ENCODE results near the gene SOHLH2.
A peak's percentile ranks its signal among the peaks of the same experiment; 100 is the strongest.

SOHLH2 gene

GRCh38 chr13:36193151-36193855 lies 21.1 kb downstream of the SOHLH2 start:
- DNase-seq (ENCODE audit: low read depth): peak; percentile 50
- no peak overlapping the region for H3K4me3 ChIP-seq (ENCODE audit: low read length)
- no peak for TF ChIP-seq CTCF (IDR thresholded peaks at IDR 0.05; ENCODE audit: insufficient read depth, low read depth, low read length, missing control alignments)

GRCh38 chr13:36192166-36192565 lies 22.2 kb downstream of the SOHLH2 start:
- DNase-seq (ENCODE audit: low read depth): no peak
- no peak for TF ChIP-seq CTCF (IDR thresholded peaks at IDR 0.05; ENCODE audit: insufficient read depth, low read depth, low read length, missing control alignments)
- no peak overlapping the region for H3K4me3 ChIP-seq (ENCODE audit: low read length)

- no peak for TF ChIP-seq CTCF (IDR thresholded peaks at IDR 0.05; ENCODE audit: insufficient read depth, low read depth, low read length, missing control alignments)
- DNase-seq (ENCODE audit: low read depth): no peak
- H3K4me3 ChIP-seq (ENCODE audit: low read length): no peak overlapping the region
These were observed 23.6 kb downstream of the SOHLH2 start for GRCh38 chr13:36190771-36191170.

GRCh38 chr13:36188441-36188840 lies 25.9 kb downstream of the SOHLH2 start:
- no peak for TF ChIP-seq CTCF (IDR thresholded peaks at IDR 0.05; ENCODE audit: insufficient read depth, low read depth, low read length, missing control alignments)
- no peak overlapping the region for H3K4me3 ChIP-seq (ENCODE audit: low read length)
- DNase-seq (ENCODE audit: low read depth): no peak

- no peak overlapping the region for H3K4me3 ChIP-seq (ENCODE audit: low read length)
- no peak for DNase-seq (ENCODE audit: low read depth)
- no peak for TF ChIP-seq CTCF (IDR thresholded peaks at IDR 0.05; ENCODE audit: insufficient read depth, low read depth, low read length, missing control alignments)
These were observed 30.5 kb downstream of the SOHLH2 start for GRCh38 chr13:36183901-36184300.

- TF ChIP-seq CTCF (IDR thresholded peaks at IDR 0.05; ENCODE audit: insufficient read depth, low read depth, low read length, missing control alignments): no peak
- DNase-seq (ENCODE audit: low read depth): no peak
These were observed 38.7 kb downstream of the SOHLH2 start for GRCh38 chr13:36175621-36176020.

GRCh38 chr13:36174923-36175322 lies 39.4 kb downstream of the SOHLH2 start:
- TF ChIP-seq CTCF (IDR thresholded peaks at IDR 0.05; ENCODE audit: insufficient read depth, low read depth, low read length, missing control alignments): no peak
- DNase-seq (ENCODE audit: low read depth): no peak
- no peak overlapping the region for H3K4me3 ChIP-seq (ENCODE audit: low read length)

More at GRCh38 chr13:36175621-36176020, 38.7 kb downstream of the SOHLH2 start:
- no peak overlapping the region for H3K4me3 ChIP-seq (ENCODE audit: low read length)
